Activated CD8-positive, alpha-beta memory T cell treated with anti-CD3 and anti-CD28 coated beads, Interleukin-2, amount 10 ng/mL, durations not matched to agents 7 days and 5 days (primary cell): Measurements from ENCODE around the gene VCX2. TPM values are rescaled to one million over a fixed set of nuclear protein-coding genes. Genes with fewer than 3 reads are reported as not detected.
"Not testable (repeated sequence)": the region's sequence is repeated elsewhere in the genome, so short reads cannot be mapped to it uniquely, and the experiment has no call there.

ENCODE experiments used
- ATAC-seq: fragments of 150-1000 bp; cut with Tn5 transposase; one replicate; pipeline ENCODE4 v1.10.0; 2021; ENCODE audit warnings: moderate library complexity
- CTCF ChIA-PET: fragments of 350-600 bp; sonication (Branson Sonifier 250); formaldehyde crosslinking; loops from one replicate; lab custom pipeline; 2021; ENCODE audit warnings: antibody characterized with exemption; lab: Charles Lee
- DNase-seq: peaks from one replicate; pipeline ENCODE4 v3.0.0-alpha.2; 2020
- H3K27ac Mint-ChIP-seq: one replicate; pipeline ENCODE4 v1.8.0; 2021; ENCODE audit warnings: mild to moderate bottlenecking, mixed read lengths
- H3K27me3 Mint-ChIP-seq: one replicate; pipeline ENCODE4 v1.8.0; 2021; ENCODE audit warnings: mixed read lengths
- H3K36me3 Mint-ChIP-seq: one replicate; pipeline ENCODE4 v1.8.0; 2021; ENCODE audit warnings: mild to moderate bottlenecking, mixed read lengths
- H3K4me1 Mint-ChIP-seq: one replicate; pipeline ENCODE4 v1.8.0; 2021; ENCODE audit warnings: mixed read lengths
- H3K4me3 Mint-ChIP-seq: one replicate; pipeline ENCODE4 v1.8.0; 2021; ENCODE audit warnings: mild to moderate bottlenecking, moderate library complexity, mixed read lengths
- H3K9me3 Mint-ChIP-seq: one replicate; pipeline ENCODE4 v1.8.0; 2022; ENCODE audit warnings: low read depth, mixed read lengths
- total RNA-seq, 2 experiments: library from RNA; stranded (reverse); gene quantifications; one replicate each; pipeline ENCODE4 v1.2.3, GENCODE V29; 2021

VCX2 gene
- not detected for total RNA-seq

GRCh38 chrX:8171169-8171568 lies at the start of gene VCX2:
VCX2 (minus strand) TSS chrX:8171267; CDS start chrX:8170643, 624 bp downstream.
- DNase-seq, H3K27me3 Mint-ChIP-seq, H3K27ac Mint-ChIP-seq, H3K4me3 Mint-ChIP-seq, CTCF ChIA-PET, H3K4me1 Mint-ChIP-seq, H3K36me3 Mint-ChIP-seq, ATAC-seq, H3K9me3 Mint-ChIP-seq: not testable (repeated sequence)

- H3K27me3 Mint-ChIP-seq: no peaks in the 10 kb centered on the region
- no peak for ATAC-seq
- H3K36me3 Mint-ChIP-seq: no peaks in the 10 kb centered on the region
- no peak overlapping the region for H3K4me3 Mint-ChIP-seq
- DNase-seq: no peak
- H3K9me3 Mint-ChIP-seq: no peaks in the 10 kb centered on the region
- no peak overlapping the region for H3K27ac Mint-ChIP-seq
- no peaks in the 10 kb centered on the region for H3K4me1 Mint-ChIP-seq
- CTCF ChIA-PET: no interaction called here
Observed at GRCh38 chrX:8204943-8205342, 33.9 kb upstream of the VCX2 start.

- Mint-ChIP-seq H3K27ac (no peak overlapping the region), H3K4me1 (no peaks in the 10 kb centered on the region), H3K36me3 (no peaks in the 10 kb centered on the region), H3K27me3 (no peaks in the 10 kb centered on the region), H3K4me3 (no peak overlapping the region), H3K9me3 (no peaks in the 10 kb centered on the region)
- CTCF ChIA-PET: no interaction called here
- DNase-seq: no peak
- no peak for ATAC-seq
Observed at GRCh38 chrX:8204169-8204935, 33.3 kb upstream of the VCX2 start.

- Mint-ChIP-seq H3K9me3 (no peaks in the 10 kb centered on the region), H3K4me1 (no peaks in the 10 kb centered on the region), H3K27ac (no peak overlapping the region), H3K4me3 (no peak overlapping the region), H3K36me3 (no peaks in the 10 kb centered on the region), H3K27me3 (no peaks in the 10 kb centered on the region)
- DNase-seq: no peak
- CTCF ChIA-PET: no interaction called here
- no peak for ATAC-seq
Observed at GRCh38 chrX:8201896-8202331, 30.8 kb upstream of the VCX2 start.

GRCh38 chrX:8196776-8197175 lies 25.7 kb upstream of the VCX2 start:
- DNase-seq: no peak
- H3K36me3 Mint-ChIP-seq: no peaks in the 10 kb centered on the region
- no peaks in the 10 kb centered on the region for H3K4me1 Mint-ChIP-seq
- H3K27me3 Mint-ChIP-seq: no peaks in the 10 kb centered on the region
- H3K4me3 Mint-ChIP-seq: no peak overlapping the region
- no peak for ATAC-seq
- CTCF ChIA-PET: no interaction called here
- no peak overlapping the region for H3K27ac Mint-ChIP-seq
- H3K9me3 Mint-ChIP-seq: no peaks in the 10 kb centered on the region

- Mint-ChIP-seq H3K27ac (no peak overlapping the region), H3K27me3 (no peaks in the 10 kb centered on the region), H3K9me3 (no peaks in the 10 kb centered on the region), H3K4me3 (no peak overlapping the region), H3K36me3 (no peaks in the 10 kb centered on the region), H3K4me1 (no peaks in the 10 kb centered on the region)
- DNase-seq: no peak
- CTCF ChIA-PET: no interaction called here
- ATAC-seq: no peak
Observed at GRCh38 chrX:8194216-8194615, 23.1 kb upstream of the VCX2 start.

- Mint-ChIP-seq H3K27me3 (no peaks in the 10 kb centered on the region), H3K4me3 (no peak overlapping the region), H3K9me3 (no peaks in the 10 kb centered on the region), H3K4me1 (no peaks in the 10 kb centered on the region), H3K36me3 (no peaks in the 10 kb centered on the region), H3K27ac (no peak overlapping the region)
- ATAC-seq (no peak), DNase-seq (no peak)
- CTCF ChIA-PET: no interaction called here
Observed at GRCh38 chrX:8192276-8192675, 21.2 kb upstream of the VCX2 start.

- no peaks in the 10 kb centered on the region for H3K36me3 Mint-ChIP-seq
- ATAC-seq: no peak
- CTCF ChIA-PET: no interaction called here
Observed at GRCh38 chrX:8191022-8191421, 20.0 kb upstream of the VCX2 start.

GRCh38 chrX:8190341-8190830 lies 19.3 kb upstream of the VCX2 start:
- DNase-seq (no peak), ATAC-seq (no peak)
- H3K4me3 Mint-ChIP-seq: no peak overlapping the region
- H3K27ac Mint-ChIP-seq: no peak overlapping the region
- no peaks in the 10 kb centered on the region for H3K4me1 Mint-ChIP-seq
- no peaks in the 10 kb centered on the region for H3K36me3 Mint-ChIP-seq
- no peaks in the 10 kb centered on the region for H3K9me3 Mint-ChIP-seq
- H3K27me3 Mint-ChIP-seq: no peaks in the 10 kb centered on the region
- CTCF ChIA-PET: no interaction called here

More at GRCh38 chrX:8191022-8191421, 20.0 kb upstream of the VCX2 start:
- Mint-ChIP-seq H3K27ac (no peak overlapping the region), H3K4me1 (no peaks in the 10 kb centered on the region), H3K9me3 (no peaks in the 10 kb centered on the region), H3K27me3 (no peaks in the 10 kb centered on the region), H3K4me3 (no peak overlapping the region)
- no peak for DNase-seq

- CTCF ChIA-PET: no interaction called here
- ATAC-seq (no peak), DNase-seq (no peak)
- H3K9me3 Mint-ChIP-seq: no peaks in the 10 kb centered on the region
- no peak overlapping the region for H3K27ac Mint-ChIP-seq
- no peaks in the 10 kb centered on the region for H3K27me3 Mint-ChIP-seq
- H3K4me1 Mint-ChIP-seq: no peaks in the 10 kb centered on the region
- no peaks in the 10 kb centered on the region for H3K36me3 Mint-ChIP-seq
- H3K4me3 Mint-ChIP-seq: no peak overlapping the region
Observed at GRCh38 chrX:8189096-8189830, 18.2 kb upstream of the VCX2 start.

- Mint-ChIP-seq H3K27ac (no peak overlapping the region), H3K27me3 (no peaks in the 10 kb centered on the region), H3K4me3 (no peak overlapping the region), H3K36me3 (no peaks in the 10 kb centered on the region), H3K9me3 (no peaks in the 10 kb centered on the region), H3K4me1 (no peaks in the 10 kb centered on the region)
- no peak for DNase-seq
- ATAC-seq: no peak
- CTCF ChIA-PET: no interaction called here
Observed at GRCh38 chrX:8183346-8183745, 12.3 kb upstream of the VCX2 start.

- H3K4me1 Mint-ChIP-seq: no peaks in the 10 kb centered on the region
- no peaks in the 10 kb centered on the region for H3K27me3 Mint-ChIP-seq
- no peak overlapping the region for H3K27ac Mint-ChIP-seq
- no peak overlapping the region for H3K4me3 Mint-ChIP-seq
- no peaks in the 10 kb centered on the region for H3K36me3 Mint-ChIP-seq
- no peak for DNase-seq
- no peaks in the 10 kb centered on the region for H3K9me3 Mint-ChIP-seq
- no peak for ATAC-seq
- CTCF ChIA-PET: no interaction called here
Observed at GRCh38 chrX:8179656-8180055, 8.6 kb upstream of the VCX2 start.

- H3K9me3 Mint-ChIP-seq, H3K4me1 Mint-ChIP-seq, CTCF ChIA-PET, H3K27me3 Mint-ChIP-seq, H3K36me3 Mint-ChIP-seq, DNase-seq, ATAC-seq, H3K27ac Mint-ChIP-seq, H3K4me3 Mint-ChIP-seq: not testable (repeated sequence)
Observed at GRCh38 chrX:8154011-8154410, 17.1 kb downstream of the VCX2 start.

- H3K9me3 Mint-ChIP-seq: peaks cover 3% of the 10 kb centered on the region
- CTCF ChIA-PET: no interaction called here
- H3K27me3 Mint-ChIP-seq: no peaks in the 10 kb centered on the region
- no peak overlapping the region for H3K4me3 Mint-ChIP-seq
- no peak overlapping the region for H3K27ac Mint-ChIP-seq
- DNase-seq: no peak
- no peaks in the 10 kb centered on the region for H3K4me1 Mint-ChIP-seq
- no peak for ATAC-seq
- no peaks in the 10 kb centered on the region for H3K36me3 Mint-ChIP-seq
Observed at GRCh38 chrX:8147226-8147625, 23.8 kb downstream of the VCX2 start.
